Right lobe of liver (tissue), 4 donors: ENCODE results near the gene DENND2A.

Experiments used
- CTCF ChIP-seq, 4 donors: fragments of 200-600 bp in 3 of 4; fragments of 450-650 bp in 1 of 4; IDR thresholded peaks; one replicate each; pipeline versions ENCODE4 v1.5.1 to v1.8.0; 2016 to 2022; ENCODE audit warnings: antibody characterized with exemption in 4 of 4, mild to moderate bottlenecking in 2 of 4
- POLR2A ChIP-seq: fragments of 450-650 bp; IDR thresholded peaks from one replicate; pipeline ENCODE4 v1.6.1; 2017; ENCODE audit warnings: antibody characterized with exemption, mild to moderate bottlenecking
- donor health status: DM: no; HTN: no; CAD: no.
- donor health status: DM: no; HTN: no; CAD: no.
- donor health status: DM: no; HTN: yes; CAD: no.

DNA sequence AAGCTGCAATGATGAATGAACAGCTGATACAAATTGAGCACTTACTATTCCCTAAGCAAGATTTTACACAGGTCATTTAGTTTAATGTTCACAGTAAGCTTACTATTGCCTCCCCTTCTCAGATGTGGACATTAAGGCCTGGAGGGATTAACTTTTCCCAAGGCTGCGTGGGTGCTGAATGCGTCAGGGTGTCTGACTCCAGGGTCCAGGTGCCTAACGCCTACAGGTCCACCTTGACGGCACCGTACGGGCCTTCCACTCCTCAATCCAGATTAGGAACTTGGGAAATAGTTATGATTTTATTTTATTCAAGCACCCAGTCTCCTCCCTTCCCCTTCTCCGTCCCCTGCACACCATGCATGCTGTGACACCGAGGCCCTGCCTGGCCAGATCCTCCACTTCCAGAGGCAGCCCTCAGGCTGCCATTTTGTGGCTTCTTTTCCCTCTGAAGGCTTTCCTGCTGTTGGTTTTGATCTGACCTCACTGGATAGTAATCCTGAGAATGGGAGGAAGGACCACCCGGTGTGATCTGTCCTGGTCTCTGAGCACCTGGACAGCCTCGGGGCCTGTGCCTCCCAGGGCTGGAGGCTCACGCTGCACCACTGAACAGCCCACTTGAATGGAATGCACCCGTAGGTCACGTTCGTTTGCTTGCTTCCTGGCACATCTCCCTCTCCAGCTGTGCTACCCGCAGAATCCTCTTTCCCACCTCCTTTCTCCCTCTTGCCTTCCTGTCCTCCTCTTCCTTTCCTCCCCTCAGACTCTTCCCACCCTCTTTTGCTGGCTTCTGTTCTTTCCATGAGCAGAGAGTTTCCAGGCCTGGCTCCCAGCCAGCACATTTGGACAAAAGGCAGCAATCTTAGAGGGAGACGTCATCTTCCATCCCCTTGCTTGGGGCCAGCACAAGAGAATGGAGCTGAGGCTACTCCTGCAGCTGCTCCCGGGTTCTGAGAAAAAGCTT, 14.4 kb downstream of the DENND2A start:
- TF ChIP-seq CTCF (IDR thresholded peaks at IDR 0.05) = no peak
- no peak for TF ChIP-seq POLR2A
